ENCODE measurements around the gene MEAF6.

Gene MEAF6

GRCh38 chr1:37473431-37474045, 41.0 kb downstream of the MEAF6 start:
- no peak for DNase-seq (ENCODE audit: low spot score)

GRCh38 chr1:37472994-37473393, 41.6 kb downstream of the MEAF6 start:
- no peak for DNase-seq (ENCODE audit: low spot score)

- no peak for DNase-seq (ENCODE audit: low spot score)
Observed at GRCh38 chr1:37472281-37472680, 42.3 kb downstream of the MEAF6 start.

- peak; percentile 49 for DNase-seq (ENCODE audit: low spot score)
Observed at GRCh38 chr1:37471345-37472231, 43.0 kb downstream of the MEAF6 start.

GRCh38 chr1:37469386-37469785, 45.2 kb downstream of the MEAF6 start:
- no peak for DNase-seq (ENCODE audit: low spot score)

GRCh38 chr1:37468037-37468436, 46.5 kb downstream of the MEAF6 start:
- no peak for DNase-seq (ENCODE audit: low spot score)

- no peak for DNase-seq (ENCODE audit: low spot score)
Observed at GRCh38 chr1:37465593-37466517, 48.7 kb downstream of the MEAF6 start.

GRCh38 chr1:37464443-37464842, 50.1 kb downstream of the MEAF6 start:
- no peak for DNase-seq (ENCODE audit: low spot score)

- no peak for DNase-seq (ENCODE audit: low spot score)
Observed at GRCh38 chr1:37461698-37462436, 52.7 kb downstream of the MEAF6 start.

- no peak for DNase-seq (ENCODE audit: low spot score)
Observed at GRCh38 chr1:37458551-37458950, 56.0 kb downstream of the MEAF6 start.

GRCh38 chr1:37456614-37457013, 58.0 kb downstream of the MEAF6 start:
- DNase-seq (ENCODE audit: low spot score) = no peak

GRCh38 chr1:37455516-37455915, 59.0 kb downstream of the MEAF6 start:
- no peak for DNase-seq (ENCODE audit: low spot score)

GRCh38 chr1:37453647-37454046, 60.9 kb downstream of the MEAF6 start:
- no peak for DNase-seq (ENCODE audit: low spot score)

- no peak for DNase-seq (ENCODE audit: low spot score)
Observed at GRCh38 chr1:37452416-37452815, 62.1 kb downstream of the MEAF6 start.

GRCh38 chr1:37449936-37450335, 64.6 kb downstream of the MEAF6 start:
- DNase-seq (ENCODE audit: low spot score) = no peak

- no peak for DNase-seq (ENCODE audit: low spot score)
Observed at GRCh38 chr1:37448691-37449417, 65.7 kb downstream of the MEAF6 start.

GRCh38 chr1:37448185-37448584, 66.4 kb downstream of the MEAF6 start:
- no peak for DNase-seq (ENCODE audit: low spot score)

- no peak for DNase-seq (ENCODE audit: low spot score)
Observed at GRCh38 chr1:37446874-37447273, 67.7 kb downstream of the MEAF6 start.

GRCh38 chr1:37442644-37443043, 71.9 kb downstream of the MEAF6 start:
- DNase-seq (ENCODE audit: low spot score) = no peak
